WERI-Rb-1 (cell line): ENCODE data around the gene STEEP1.

ENCODE experiments used
- DNase-seq: peaks from one replicate; pipeline ENCODE4 v3.0.0-alpha.2; 2020
- H3K27ac ChIP-seq: fragments of 250-450 bp; sonication (Bioruptor Pico); 2 replicates; pipeline ENCODE4 v1.5.1; 2020; ENCODE audit warnings: mild to moderate bottlenecking, moderate library complexity
- H3K27me3 ChIP-seq: fragments of 250-450 bp; sonication (Bioruptor Pico); 2 replicates; pipeline ENCODE4 v1.5.1; 2021; ENCODE audit warnings: mild to moderate bottlenecking, low read depth, moderate library complexity; ENCODE audit not compliant: insufficient read depth, severe bottlenecking
- H3K36me3 ChIP-seq: fragments of 250-450 bp; sonication (Bioruptor Pico); 2 replicates; pipeline ENCODE4 v1.5.1; 2020; ENCODE audit warnings: mild to moderate bottlenecking, moderate library complexity
- H3K4me3 ChIP-seq: 2 replicates; pipeline ENCODE4 v1.5.1; 2011; ENCODE audit warnings: low read depth, mild to moderate bottlenecking, control low read depth, low read length
- H3K9me3 ChIP-seq: fragments of 250-450 bp; sonication (Bioruptor Pico); 2 replicates; pipeline ENCODE4 v1.5.1; 2021; ENCODE audit warnings: mild to moderate bottlenecking, moderate library complexity; ENCODE audit not compliant: severe bottlenecking
- CTCF ChIP-seq: IDR thresholded peaks from 2 replicates; pipeline ENCODE4 v1.5.1; 2011; ENCODE audit warnings: low read depth, mild to moderate bottlenecking, control low read depth, inconsistent platforms, low read length

STEEP1 gene

GRCh38 chrX:119574394-119575266, 9.4 kb upstream of the STEEP1 start, which contains the start of gene UBE2A:
Gene UBE2A (plus strand): TSS chrX:119574563. CDS start chrX:119574712, 149 bp downstream.
- 0 out of 2 replicates have a peak, but pooled peaks have one; percentile 5 for TF ChIP-seq CTCF
- H3K36me3 ChIP-seq: peaks cover 6% of the 10 kb centered on the region; the same call in 1 of the 2 replicates
- H3K27me3 ChIP-seq: peaks cover 8% of the 10 kb centered on the region
- H3K4me3 ChIP-seq: peak within 1 kb of the TSS; percentile 80
- peak; percentile 90 for DNase-seq
- H3K27ac ChIP-seq: peak within 1 kb of the TSS; percentile 86
- no peaks in the 10 kb centered on the region for H3K9me3 ChIP-seq

GRCh38 chrX:119573840-119574393, 8.7 kb upstream of the STEEP1 start:
- no peak for TF ChIP-seq CTCF
- Histone ChIP-seq H3K27ac (peak overlapping the region; percentile 43), H3K4me3 (peak overlapping the region; percentile 80), H3K36me3 (peaks cover 6% of the 10 kb centered on the region; the same call in 1 of the 2 replicates), H3K27me3 (peaks cover 8% of the 10 kb centered on the region), H3K9me3 (no peaks in the 10 kb centered on the region)
- peak; percentile 8 for DNase-seq

GRCh38 chrX:119573222-119573621, 8.0 kb upstream of the STEEP1 start:
- DNase-seq: no peak
- peaks cover 8% of the 10 kb centered on the region for H3K27me3 ChIP-seq
- peaks cover 6% of the 10 kb centered on the region; the same call in 1 of the 2 replicates for H3K36me3 ChIP-seq
- no peak for TF ChIP-seq CTCF
- no peak overlapping the region for H3K27ac ChIP-seq
- peak overlapping the region; percentile 80; the same call in 1 of the 2 replicates for H3K4me3 ChIP-seq
- H3K9me3 ChIP-seq: no peaks in the 10 kb centered on the region

GRCh38 chrX:119570351-119570835, 5.2 kb upstream of the STEEP1 start:
- Histone ChIP-seq H3K27ac (no peak overlapping the region), H3K27me3 (peaks cover 5% of the 10 kb centered on the region), H3K9me3 (peaks cover 6% of the 10 kb centered on the region), H3K36me3 (no peaks in the 10 kb centered on the region), H3K4me3 (no peak overlapping the region)
- no peak for DNase-seq
- TF ChIP-seq CTCF: no peak

GRCh38 chrX:119552508-119552907, 12.7 kb downstream of the STEEP1 start:
- no peaks in the 10 kb centered on the region for H3K9me3 ChIP-seq
- H3K27ac ChIP-seq: no peak overlapping the region
- H3K27me3 ChIP-seq: no peaks in the 10 kb centered on the region
- DNase-seq: no peak
- no peak overlapping the region for H3K4me3 ChIP-seq
- no peaks in the 10 kb centered on the region; the same call in none of the 2 replicates for H3K36me3 ChIP-seq
- no peak for TF ChIP-seq CTCF
